C4-2B (cell line): ENCODE data around the gene WIPF3.
"Not testable (repeated sequence)": the region's sequence is repeated elsewhere in the genome, so short reads cannot be mapped to it uniquely, and the experiment has no call there.

ENCODE experiments used
- ZFX ChIP-seq: fragments of 450-650 bp; IDR thresholded peaks from 2 replicates; pipeline ENCODE4 v1.6.1; 2017
- TF ChIP-seq, protein P1 (sequence below): fragments of 450-650 bp; conservative IDR thresholded peaks from 2 replicates; pipeline ENCODE4 v1.5.1; 2017; ENCODE audit warnings: mild to moderate bottlenecking

DNA sequence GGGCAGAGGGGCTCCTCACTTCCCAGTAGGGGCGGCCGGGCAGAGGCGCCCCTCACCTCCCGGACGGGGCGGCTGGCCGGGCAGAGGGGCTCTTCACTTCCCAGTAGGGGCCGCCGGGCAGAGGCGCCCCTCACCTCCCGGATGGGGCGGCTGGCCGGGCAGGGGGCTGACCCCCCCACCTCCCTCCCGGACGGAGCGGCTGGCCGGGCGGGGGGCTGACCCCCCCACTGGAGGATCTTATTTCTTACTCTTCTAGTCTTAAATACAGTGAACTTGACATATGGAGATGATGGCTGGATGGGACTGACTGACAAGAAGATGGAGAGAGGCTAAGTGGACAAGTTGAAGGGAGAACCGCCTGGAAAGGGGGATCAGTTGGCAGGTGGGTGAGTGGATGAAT is 155.3 kb downstream of the WIPF3 start:
- TF ChIP-seq, protein P1, sequence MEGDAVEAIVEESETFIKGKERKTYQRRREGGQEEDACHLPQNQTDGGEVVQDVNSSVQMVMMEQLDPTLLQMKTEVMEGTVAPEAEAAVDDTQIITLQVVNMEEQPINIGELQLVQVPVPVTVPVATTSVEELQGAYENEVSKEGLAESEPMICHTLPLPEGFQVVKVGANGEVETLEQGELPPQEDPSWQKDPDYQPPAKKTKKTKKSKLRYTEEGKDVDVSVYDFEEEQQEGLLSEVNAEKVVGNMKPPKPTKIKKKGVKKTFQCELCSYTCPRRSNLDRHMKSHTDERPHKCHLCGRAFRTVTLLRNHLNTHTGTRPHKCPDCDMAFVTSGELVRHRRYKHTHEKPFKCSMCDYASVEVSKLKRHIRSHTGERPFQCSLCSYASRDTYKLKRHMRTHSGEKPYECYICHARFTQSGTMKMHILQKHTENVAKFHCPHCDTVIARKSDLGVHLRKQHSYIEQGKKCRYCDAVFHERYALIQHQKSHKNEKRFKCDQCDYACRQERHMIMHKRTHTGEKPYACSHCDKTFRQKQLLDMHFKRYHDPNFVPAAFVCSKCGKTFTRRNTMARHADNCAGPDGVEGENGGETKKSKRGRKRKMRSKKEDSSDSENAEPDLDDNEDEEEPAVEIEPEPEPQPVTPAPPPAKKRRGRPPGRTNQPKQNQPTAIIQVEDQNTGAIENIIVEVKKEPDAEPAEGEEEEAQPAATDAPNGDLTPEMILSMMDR = not testable (repeated sequence)
- TF ChIP-seq ZFX = not testable (repeated sequence)
